K562 (cell line): ENCODE measurements around the gene HAAO. TPM values are rescaled to one million over a fixed set of nuclear protein-coding genes. Genes with fewer than 3 reads are reported as not detected.

Experiments used
- CHD7 ChIP-seq: fragments of 200-600 bp; sonication (generic); IDR thresholded peaks from one replicate; pipeline ENCODE4 v1.6.1; 2012; ENCODE audit warnings: mild to moderate bottlenecking, low read depth, low read length, inconsistent platforms
- polyA plus RNA-seq, 8 experiments: library from polyadenylated mRNA; depleted of rRNA in 4 of 8; stranded (reverse) in 5 of 8; unstranded in 3 of 8; fragments of >200 nt; fragmentation: Nextera tagmentation in 2 of 8; fragmentation: Illumina TruSeq in 1 of 8; extraction: Ambion mirVana in 2 of 8; extraction: Trizol in 1 of 8; gene quantifications; 2 replicates each; pipeline versions ENCODE4 v1.2.1 to v1.2.3, GENCODE V29; 2011 to 2014; ENCODE audit warnings: inconsistent platforms in 1 of 8, missing spikeins in 1 of 8
- total RNA-seq, 7 experiments: library from RNA; depleted of rRNA in 6 of 7; stranded (reverse); fragments of >200 nt in 6 of 7; fragmentation: Illumina TruSeq in 2 of 7; extraction: Trizol in 2 of 7; gene quantifications; 2 replicates each; pipeline versions ENCODE4 v1.2.1 to v1.2.3, GENCODE V29; 2011 to 2021; ENCODE audit warnings: low replicate concordance in 1 of 7

Gene HAAO
- total and polyA plus RNA-seq, 9 of the 15 experiments (the other 6 are each of a cell fraction or from before 2014, with no cell fraction given), result not detected

DNA sequence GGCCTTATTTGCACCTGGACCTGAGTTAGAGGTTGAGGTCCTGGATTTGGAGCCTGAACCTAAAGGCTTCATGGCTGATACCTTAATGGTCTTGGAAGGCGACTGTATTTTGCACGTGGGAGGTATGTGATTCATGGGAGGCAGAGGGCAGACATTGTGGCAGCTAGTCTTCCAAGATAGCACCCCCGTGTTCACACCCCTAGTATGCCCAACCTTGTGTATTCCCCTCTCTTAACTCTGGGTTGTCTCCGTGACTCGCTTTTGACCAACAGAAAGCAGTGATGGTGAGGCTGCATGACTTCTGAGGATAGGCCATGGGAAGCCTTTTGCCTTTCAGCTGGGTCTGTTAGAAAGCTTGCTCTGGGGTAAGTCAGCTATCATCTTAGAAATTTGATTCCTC lies 45.8 kb upstream of the HAAO start (continued):
- no peak for TF ChIP-seq CHD7
